G401.6 (cell line): Measurements from ENCODE around the gene TMEM132E.

Experiments
- FAIRE-seq: peaks from 2 replicates; lab custom pipeline; 2012; peaks lifted over from hg19 to GRCh38; lab: Jason Lieb, UNC

Gene TMEM132E

DNA sequence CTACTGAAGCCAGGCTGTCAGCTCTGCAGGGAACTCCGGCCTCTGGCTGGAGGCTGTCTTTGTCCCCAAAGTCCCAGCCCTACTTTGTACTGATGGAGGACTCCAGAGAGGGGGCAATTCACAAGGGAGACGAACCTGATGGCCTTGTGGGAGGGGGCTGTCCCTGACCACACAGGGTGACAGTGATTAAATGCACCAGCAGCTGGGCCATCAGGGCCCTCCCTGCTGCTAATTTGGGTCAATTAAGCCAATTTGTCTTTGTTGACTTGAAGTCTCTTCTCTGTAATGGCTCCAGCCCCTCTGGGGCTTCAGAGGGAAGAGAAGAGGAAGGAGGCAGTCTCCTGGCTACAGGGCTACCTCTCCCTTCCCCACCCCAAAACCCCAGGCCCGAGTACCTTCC is 22.0 kb downstream of the TMEM132E start:
- FAIRE-seq, result no peak

DNA sequence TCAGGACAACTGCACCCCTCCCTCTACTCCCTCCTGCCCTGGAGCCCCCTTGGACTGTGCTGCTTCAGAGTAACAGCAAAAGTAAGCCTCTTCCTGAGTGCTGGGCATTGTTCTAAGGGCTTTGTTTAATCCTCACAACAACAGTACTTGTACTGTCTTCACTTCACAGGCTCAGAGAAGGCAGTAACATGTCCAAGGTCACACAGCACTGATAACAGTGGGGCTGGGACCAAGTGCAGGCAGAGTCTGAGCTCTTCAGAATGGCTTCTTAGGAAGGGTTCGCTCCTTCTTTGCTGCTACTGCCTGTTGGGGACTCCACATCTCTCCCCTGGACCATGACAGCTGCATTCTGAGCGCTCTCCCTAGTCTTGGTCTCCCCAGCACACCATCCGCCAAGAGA is 24.6 kb downstream of the TMEM132E start:
- no peak for FAIRE-seq

DNA sequence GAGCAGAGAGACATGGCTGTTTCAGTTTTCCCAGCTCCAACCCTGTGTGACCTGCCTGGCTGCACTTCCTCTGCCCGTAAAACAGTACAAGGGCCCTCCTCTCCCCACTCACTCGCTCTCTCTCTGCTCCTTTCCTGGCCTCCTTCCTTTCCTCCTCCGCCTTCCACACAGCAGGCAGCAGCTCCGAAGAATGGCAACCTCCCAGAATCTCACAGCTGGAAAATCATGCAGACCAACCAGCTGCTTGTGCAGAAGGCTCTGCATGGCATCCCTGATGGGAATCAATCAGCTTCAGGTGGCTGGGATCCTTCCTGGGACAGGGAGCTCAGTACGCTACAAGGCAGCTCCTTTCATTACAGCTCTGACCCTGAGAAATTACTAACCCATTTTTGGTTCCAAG is 27.4 kb downstream of the TMEM132E start:
- no peak for FAIRE-seq

DNA sequence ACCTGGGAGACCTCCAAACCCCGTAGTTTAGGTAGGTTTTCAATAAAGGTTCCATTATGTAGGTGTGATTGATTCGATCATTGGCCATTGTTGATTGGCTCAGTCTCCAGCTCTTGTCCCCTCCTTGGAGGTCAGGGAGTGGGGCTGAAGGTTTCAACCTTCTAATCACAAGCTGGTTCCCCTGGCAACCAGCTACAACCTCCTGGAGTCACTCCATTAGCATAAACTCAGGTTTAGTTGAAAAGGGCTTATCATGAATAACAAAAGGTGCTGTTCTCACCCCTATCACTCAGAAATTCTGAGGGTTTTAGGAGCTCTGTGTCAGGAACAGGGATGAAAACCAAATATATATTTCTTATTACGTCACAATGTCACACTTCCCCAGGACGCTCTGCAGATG is 28.5 kb downstream of the TMEM132E start:
- FAIRE-seq, result no peak

DNA sequence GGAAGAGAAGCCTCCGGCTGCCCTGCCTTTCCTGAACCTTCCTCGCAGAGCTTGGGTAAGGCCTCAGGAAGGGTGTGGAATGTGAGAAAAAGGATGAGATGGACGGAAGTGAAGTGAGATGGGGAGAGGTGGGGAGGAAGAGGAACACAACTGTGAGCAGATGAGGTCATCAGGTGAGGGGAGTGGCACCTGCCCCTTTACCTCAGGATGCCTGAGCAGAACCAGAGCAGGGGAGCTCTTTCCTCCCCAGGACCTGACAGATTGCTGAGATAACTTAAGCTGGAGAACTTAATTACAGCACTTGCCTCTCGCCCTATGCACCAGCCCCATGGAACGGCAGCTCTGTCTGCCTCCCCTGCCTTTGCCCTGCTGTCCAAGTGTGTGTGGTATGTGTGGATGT is 29.8 kb downstream of the TMEM132E start:
- no peak for FAIRE-seq

DNA sequence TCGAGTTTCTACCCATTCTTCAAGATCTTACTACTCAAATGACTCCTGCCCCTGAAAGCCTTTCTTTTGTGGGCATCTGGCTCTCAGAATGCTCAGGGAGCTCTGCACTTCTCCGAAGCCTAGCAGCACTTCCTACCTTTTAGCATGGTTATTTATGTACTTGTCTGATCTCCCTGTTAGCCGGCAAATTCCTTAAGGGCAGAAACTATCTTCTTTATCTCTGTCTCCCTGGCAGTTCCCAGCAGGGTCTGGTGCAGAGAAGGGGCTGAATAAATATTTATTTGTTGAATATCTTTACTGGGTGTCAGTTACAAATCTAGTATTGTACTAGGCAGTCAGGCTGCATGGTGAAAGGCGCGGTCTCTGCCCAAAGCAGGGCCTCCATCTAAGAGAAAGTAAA is 30.7 kb downstream of the TMEM132E start:
- FAIRE-seq, result no peak

DNA sequence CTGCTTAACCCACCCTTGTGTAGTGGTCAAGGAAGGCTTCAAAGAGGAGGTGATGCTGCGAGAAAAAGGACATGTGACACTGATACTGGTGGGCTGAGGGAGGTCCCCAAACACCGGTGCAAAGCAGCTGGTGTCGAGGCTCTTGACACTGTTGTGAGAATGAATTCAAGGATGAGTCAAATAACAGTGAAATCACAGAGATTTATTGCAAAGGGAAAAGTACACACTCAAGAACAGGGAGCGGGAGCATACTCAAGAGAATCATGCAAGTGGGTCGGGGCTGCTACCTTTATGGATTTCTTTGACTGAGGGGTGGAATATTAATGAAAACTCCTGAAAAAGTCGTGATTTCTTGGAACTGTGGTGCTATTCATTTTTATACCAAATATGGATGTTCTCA is 31.1 kb downstream of the TMEM132E start:
- no peak for FAIRE-seq

DNA sequence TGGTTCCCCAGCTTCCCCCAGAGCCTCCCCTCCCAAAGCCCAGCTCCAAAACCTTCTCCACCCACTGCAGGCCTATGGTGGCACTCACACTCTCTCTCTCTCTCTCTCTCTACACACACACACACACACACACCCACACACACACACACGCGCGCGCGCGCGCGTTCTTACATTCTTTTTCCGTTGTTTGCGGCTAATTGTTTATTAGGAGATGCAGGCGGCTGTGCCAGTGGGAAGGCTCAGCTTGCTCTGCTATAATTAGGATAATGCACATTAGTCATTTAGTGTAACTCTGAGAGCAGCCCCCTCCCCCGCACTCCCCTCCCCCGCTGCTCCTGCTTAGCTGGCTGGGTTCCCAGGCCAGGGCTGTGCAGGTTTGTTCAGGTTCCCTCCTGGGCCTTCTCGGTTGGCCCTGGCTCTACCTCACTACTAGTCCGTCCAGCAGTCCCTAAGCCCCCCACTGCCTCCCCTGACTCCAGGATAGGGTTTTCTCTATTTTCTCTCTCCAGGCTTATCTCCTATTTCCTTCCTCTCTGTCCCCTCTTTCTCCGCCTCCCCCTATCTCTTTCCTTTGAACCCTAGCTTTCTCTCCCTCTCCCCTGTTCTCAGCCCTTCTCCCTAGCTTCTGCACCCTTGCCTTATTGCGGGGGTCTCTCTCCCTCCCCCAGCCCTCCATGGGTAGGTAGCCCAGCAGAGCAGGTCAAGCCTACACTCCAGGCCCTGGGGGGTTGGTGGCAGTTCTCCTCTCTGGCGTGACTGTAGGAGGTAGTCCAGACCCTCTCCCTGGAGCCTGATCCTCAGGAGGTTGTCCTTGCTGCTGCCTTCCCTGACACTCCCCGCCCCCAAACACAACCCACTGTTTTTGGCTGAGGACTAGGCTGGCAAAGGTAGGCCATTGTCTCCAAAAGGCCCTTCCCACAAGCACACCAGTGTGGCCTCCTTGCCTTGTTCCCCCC is 34.0 kb downstream of the TMEM132E start:
- no peak for FAIRE-seq

DNA sequence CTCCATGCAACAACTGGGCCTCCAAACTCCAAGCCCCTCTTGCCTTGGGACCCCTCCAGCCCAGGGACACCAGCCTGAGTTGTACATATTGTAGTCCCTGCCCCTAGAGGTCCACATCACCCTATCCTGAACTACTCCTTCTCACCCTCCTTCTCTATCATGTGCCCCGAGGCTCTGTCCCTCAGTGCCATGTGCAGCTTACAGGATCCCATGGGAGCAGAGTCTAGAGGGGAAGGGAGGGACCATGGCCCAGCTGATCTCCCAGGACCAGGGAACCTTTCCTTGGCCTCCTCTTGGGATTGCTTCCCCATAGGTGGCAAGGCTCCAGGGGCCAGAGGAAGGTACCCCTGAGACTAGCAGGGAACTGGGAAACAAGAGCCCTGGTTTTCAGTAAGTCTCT is 35.3 kb downstream of the TMEM132E start:
- no peak for FAIRE-seq

DNA sequence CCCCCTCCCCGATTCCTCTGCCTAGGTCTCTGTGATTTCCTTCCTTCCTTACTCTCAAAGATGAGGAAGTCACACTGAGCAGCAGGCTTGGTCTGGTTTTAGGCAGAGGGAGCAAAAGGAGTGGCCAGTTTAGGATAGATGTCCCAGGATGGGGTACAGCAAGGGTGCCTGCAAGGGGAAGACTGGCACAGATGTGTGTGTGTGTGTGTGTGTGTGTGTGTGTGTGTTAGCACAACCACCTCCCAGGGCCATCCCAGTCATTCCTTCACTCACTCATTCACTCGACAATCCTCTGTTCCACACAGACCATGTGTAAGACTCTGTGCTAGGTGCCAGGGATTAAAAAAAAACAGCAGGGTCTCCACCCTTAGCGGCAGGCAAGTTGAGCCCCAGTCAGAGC is 35.9 kb downstream of the TMEM132E start:
- FAIRE-seq, result no peak

DNA sequence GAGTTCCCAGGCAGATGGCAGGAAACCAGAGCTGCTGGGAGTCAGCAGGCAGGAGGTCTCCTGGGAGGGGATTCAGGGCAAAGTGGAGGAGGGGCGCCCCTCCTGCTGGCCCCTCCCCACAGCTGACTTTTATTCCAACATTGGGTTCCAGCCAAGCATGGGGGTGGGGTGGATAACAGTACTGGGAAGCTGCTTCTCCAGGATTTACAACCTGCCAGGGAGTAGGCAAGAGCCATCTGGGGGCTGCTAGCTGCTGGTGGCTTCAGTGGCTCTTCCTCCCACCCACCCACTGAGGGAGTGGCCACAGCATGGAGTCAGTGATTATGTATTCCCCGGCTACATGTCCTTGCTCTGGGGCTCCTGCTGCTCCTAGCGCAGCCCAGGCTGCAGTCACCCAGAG is 36.8 kb downstream of the TMEM132E start:
- FAIRE-seq, result no peak

DNA sequence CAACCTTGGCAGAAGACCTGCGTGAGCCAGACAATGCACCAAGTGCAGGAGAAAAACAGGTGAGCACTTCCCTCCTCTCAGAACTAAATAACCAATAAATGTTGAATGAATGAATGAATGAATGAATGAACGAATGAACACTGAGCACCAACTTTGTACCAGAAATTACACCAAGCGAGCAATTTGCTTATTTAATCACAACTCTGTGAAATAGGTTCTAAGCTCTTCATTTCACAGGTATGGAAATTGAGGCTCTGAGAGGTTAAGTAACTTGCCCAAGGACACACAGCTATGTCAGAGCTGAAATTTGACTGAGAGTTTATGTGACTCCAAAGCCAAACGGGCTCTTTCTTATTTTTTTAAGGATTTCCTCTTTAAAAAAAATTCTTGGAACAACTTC is 38.0 kb downstream of the TMEM132E start:
- no peak for FAIRE-seq

DNA sequence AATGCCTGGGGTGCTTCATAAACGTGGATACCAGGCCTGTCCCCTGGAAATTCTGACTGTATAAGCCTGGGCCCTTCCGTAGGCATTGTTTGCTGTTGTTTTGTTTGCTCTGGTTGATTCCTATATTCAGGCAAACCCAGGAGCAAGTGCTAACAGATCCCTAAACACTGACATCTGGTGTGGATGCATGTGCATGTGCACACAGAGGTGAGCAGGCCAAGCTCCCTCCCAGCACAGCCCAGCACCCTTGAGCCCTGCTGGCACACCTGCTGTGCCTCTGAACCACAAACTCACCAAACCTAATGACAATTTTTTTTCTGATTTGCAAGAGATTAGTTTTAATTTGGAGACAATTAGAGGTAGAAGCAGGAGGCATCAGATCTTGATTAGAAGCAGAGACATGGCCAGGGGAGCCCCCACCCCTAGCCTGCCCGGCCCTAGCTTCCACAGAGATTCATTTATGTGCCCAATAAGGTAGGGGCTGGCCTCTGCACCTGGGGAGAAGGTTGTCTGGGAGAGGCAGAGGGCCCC is 40.4 kb downstream of the TMEM132E start:
- no peak for FAIRE-seq

DNA sequence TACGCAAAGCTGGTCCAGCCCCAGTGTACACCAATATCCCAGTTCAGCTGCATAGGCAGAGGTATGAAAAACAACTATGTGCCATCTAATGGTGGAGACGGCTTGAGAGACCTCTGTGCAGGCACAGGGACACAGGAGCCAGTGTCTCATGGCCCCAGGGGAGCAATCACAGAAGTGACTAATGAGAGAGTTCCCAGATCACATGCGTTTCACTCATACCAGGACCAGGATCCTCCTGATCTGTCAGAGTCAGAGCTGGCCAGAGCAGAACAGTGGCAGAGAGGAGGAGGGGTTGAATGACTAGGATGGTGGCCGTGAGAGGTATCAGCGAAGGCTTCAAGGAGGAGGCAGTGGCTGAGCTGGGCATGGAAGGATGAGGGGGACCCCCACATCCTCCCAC is 41.1 kb downstream of the TMEM132E start:
- no peak for FAIRE-seq

DNA sequence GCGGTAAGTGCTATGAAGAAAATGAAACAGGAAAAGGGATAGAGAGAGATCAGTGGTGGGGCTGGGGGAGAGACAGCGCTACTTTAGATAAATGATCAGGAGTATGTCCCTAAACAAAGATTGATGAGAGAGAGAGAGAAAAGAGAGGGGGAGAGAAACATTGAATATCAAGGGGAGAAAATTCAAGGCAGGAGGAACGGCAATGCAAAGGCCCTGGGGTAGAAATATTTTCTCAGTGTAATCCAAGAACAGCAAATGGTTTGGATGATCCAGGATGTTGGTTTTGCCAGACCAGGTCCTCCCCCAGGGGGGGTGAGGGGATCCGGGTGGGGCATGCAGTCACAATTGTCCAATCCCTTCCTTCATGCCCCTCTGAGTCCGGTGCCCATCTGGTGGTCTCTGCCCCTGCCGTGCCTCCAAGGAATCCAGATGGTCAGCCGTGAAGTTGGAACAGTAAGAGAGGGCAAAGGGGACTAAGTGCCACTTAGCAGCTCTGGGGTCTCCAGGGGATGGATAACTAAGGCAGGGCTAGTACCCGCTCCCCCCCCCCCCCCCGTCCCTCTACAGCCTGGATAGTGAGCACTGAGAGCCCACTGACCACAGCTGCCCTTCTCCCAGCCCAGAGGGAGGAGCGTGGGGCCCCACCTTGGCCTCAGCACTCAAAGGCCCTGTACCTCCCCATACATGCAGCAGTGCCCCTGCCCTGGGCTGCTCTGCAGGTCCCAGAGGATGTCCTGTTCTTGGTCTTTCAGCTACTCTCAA is 43.7 kb downstream of the TMEM132E start:
- no peak for FAIRE-seq

DNA sequence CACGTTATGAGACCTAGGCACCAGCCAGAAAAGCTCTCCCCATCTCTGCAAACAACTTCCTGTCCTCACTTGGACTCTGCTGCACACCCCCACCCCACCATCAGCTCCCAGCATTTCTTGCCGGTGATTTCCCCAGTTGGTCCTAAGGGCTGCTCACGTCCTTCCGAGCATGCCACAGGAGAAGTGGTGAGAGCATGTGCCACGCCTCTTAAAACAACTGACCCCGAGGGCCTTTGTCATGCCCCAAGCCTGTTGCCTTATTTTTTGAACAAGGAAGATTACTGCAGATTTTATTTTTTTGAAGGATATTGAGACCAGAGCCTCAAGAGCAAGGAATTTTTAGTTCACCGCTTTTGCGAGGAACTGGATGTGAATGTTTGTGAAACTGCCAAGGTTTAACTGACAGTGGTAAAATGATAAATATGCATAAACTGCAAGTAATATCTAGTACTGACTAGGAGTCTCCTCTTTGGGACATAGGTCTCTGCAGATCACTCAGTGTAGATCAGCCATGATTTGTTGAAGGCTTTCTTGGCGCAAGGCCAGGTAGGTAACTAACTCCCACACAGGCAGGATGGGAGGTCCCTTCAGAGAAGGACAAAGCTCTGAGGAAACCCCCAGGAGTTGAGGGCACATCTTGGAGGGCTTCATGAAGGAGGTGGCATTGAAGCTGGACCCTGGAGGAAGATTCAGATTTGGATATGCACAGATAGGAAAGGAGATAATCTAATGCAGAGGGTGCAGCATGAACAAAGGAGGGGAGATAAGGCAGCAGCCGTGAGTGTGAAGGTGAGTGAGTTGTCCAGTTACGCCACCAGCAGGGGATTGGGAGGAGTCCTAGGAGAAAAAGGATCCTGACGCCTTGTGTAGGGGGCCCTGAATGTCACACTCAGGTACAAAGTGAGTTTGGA is 44.7 kb downstream of the TMEM132E start:
- no peak for FAIRE-seq

DNA sequence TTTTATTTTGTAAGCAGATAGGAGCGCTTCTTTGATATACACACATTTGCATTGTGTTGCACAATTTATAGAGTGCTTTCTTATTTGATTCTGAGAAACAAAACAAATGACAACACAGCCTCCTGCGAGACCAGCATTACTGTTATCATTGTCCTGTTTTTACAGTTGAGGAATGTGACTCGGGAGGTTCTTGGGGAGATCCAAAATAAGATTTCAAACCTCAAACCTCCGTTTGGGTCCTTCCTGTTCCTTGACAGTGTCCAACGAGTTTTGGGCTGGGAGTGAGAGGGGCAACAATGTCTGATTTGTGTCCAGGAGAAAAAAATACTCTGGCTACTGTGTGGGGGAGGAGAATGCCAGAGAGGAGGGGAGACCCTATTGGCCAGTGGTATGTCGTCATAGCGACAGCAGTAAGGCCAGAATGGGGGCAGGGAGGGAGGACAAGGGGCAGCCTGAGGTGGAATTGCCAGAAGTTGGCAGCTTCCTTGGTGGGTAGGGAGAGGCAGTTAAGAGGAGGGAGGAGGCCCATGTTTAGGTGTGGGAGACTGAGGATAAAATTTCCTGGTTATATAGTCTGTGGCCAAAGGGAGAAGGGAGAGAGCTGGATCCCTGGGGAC is 45.5 kb downstream of the TMEM132E start:
- FAIRE-seq, result no peak

DNA sequence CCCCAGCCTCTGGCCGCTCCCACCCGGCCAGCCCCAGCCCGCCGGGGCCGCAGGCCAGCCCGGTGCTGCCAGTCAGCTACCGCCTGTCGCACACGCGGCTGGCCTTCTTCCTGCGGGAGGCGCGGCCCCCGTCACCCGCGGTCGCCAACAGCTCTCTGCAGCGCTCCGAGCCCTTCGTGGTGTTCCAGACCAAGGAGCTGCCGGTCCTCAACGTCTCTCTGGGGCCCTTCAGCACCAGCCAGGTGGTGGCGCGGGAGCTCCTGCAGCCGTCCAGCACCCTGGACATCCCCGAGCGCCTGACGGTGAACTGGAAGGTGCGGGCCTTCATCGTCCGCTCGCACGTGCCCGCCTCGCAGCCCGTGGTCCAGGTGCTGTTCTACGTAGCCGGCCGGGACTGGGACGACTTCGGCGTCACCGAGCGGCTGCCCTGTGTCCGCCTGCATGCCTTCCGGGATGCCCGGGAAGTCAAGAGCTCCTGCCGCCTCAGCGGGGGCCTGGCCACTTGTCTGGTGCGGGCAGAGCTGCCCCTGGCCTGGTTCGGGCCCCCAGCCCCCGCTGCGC is 46.8 kb downstream of the TMEM132E start:
- no peak for FAIRE-seq

DNA sequence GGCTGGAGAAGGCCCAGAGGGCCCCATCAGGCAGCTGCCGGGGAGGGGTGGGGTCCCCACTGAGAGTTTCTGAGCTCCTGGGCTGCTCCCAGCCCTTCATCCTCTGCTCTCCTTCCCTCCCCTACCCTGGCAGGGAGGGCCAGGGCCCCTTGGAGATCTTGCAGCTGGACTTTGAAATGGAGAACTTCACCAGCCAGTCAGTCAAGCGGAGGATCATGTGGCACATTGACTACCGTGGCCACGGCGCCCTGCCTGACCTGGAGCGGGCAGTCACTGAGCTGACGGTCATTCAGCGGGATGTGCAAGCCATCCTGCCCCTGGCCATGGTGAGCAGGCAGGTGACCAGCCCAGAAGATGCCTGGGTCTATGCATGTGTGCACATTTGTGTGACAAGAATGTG is 49.5 kb downstream of the TMEM132E start:
- no peak for FAIRE-seq

DNA sequence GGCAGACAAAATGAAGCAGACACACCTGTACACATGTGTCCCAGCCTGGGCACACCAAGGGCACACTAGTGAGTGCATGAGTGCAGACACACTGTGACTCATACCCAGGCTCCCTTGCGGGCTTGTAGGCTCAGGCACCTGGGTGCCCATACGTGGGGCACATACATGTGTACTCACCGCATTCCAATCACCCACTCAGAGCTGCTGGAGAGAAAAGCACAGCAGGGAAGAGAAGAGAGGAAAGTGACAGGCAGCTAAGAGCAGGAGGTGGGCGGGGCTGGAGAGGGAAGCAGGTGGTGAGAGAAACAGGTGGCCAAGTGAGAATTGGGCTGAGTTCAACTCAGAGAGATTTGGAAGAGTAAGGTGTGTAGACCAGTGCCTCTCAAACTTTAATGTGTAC is 54.0 kb downstream of the TMEM132E start:
- no peak for FAIRE-seq

DNA sequence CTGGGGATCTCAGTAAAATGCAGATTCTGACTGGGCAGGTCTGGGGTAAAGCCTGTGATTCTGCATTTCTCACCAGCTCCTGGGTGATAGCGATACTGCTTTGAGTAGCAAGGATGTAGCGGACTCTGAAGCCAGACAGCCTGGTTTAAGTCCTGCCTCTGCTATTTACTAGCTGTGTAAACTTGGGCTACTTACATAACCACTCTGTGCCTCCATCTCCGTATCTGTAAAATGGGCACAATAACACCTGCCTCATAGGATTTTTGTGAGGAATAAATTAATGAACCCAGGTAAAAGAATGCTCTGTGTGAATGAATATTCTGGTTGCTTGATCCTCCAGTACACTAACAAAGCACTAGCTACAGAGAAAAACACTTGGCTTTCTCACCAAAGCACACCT is 54.4 kb downstream of the TMEM132E start:
- no peak for FAIRE-seq
